ENCODE results near the gene CPSF7. TPM values are rescaled to one million over a fixed set of nuclear protein-coding genes. Genes with fewer than 3 reads are reported as not detected.
A peak's percentile ranks its signal among the peaks of the same experiment; 100 is the strongest.

Gene CPSF7
- total and polyA plus RNA-seq, 10 of the 15 experiments (the other 5 are each of a cell fraction or from before 2014, with no cell fraction given): 14.9 to 93.1 (median 60.9) TPM

GRCh38 chr11:61370349-61371005 is 59.3 kb downstream of the CPSF7 start (continued):
- no peak for TF ChIP-seq RELB (IDR thresholded peaks at IDR 0.05; ENCODE audit: low read depth)
- no peak for TF ChIP-seq SUPT20H (IDR thresholded peaks at IDR 0.05; ENCODE audit: borderline replicate concordance, control insufficient read depth, low read depth, low read length)
- peak in 1 of 2 experiments; percentile 11; a peak in 1 of 4 replicates for TF ChIP-seq BHLHE40 (IDR thresholded peaks at IDR 0.05; ENCODE audit: borderline replicate concordance in 1 of 2, low read depth in 2 of 2, low read length in 1 of 2)
- peak; percentile 94 for TF ChIP-seq TCF12 (IDR thresholded peaks at IDR 0.05; ENCODE audit: low read depth, low read length)
- 0 out of 2 replicates have a peak, but pooled peaks have one; percentile 4 for TF ChIP-seq JUNB (IDR thresholded peaks at IDR 0.05)
- TF ChIP-seq ZBTB40 (IDR thresholded peaks at IDR 0.05; ENCODE audit: borderline replicate concordance): 0 out of 2 replicates have a peak, but pooled peaks have one; percentile 1
